Measurements from ENCODE around the gene ZBTB7A. TPM values are rescaled to one million over a fixed set of nuclear protein-coding genes. Genes with fewer than 3 reads are reported as not detected.
A peak's percentile ranks its signal among the peaks of the same experiment; 100 is the strongest.

ZBTB7A gene
- total and polyA plus RNA-seq, 10 of the 15 experiments (the other 5 are each of a cell fraction or from before 2014, with no cell fraction given) = 0.26 to 42.4 (median 4.5) TPM

GRCh38 chr19:4081441-4082129 lies 14.9 kb upstream of the ZBTB7A start:
- no peak overlapping the region for H3K4me3 ChIP-seq
- ChIA-PET RAD21 (ENCODE audit: unreplicated experiment) (interaction anchor here (1.2 kb wide), 1 partner anchor 28 kb away, joined by 3 read pairs; no protein-coding TSS in a partner anchor), CTCF (interaction anchor here (0.6 to 1.5 kb wide), 2 partner anchors 11 to 28 kb away, joined by 3 to 4 read pairs; no protein-coding TSS in a partner anchor), SMC1A (ENCODE audit: uncharacterized antibody, unreplicated experiment) (no interaction called here), POLR2A (interaction anchor here (0.5 to 1.0 kb wide), 4 partner anchors 10 to 110 kb away, joined by 3 to 7 read pairs (median 3); partner anchors contain the start of gene ZBTB7A)
- no peak overlapping the region for H3K4me2 ChIP-seq (ENCODE audit: control insufficient read depth, insufficient read depth)
- 43% methylated on average over 1 of the region's 2 CpGs for WGBS (ENCODE audit: insufficient coverage, insufficient replicate concordance, low lambda C conversion rate, missing lambda C conversion rate)
- H3K9me3 ChIP-seq (replicated peaks; ENCODE audit: control insufficient read depth, insufficient read depth, low read length) = no peaks in the 10 kb centered on the region
- ATAC-seq (no peak), DNase-seq (ENCODE audit: low read depth, low spot score) (no peak), FAIRE-seq (no peak)
- no peaks in the 10 kb centered on the region for H4K20me1 ChIP-seq (ENCODE audit: control insufficient read depth, insufficient read depth)
- in situ Hi-C loops (cut with MboI) (no loop called here), intact Hi-C loops (cut with micrococcal nuclease; ENCODE audit: unreplicated experiment) (no loop called here)
- H3K27ac ChIP-seq (ENCODE audit: control insufficient read depth, insufficient read depth) = no peak overlapping the region
- H2AFZ ChIP-seq (ENCODE audit: control insufficient read depth, low read depth, low read length) = no peak overlapping the region
- H3K9ac ChIP-seq (ENCODE audit: control insufficient read depth, insufficient read depth, low read length) = no peak overlapping the region
- no peaks in the 10 kb centered on the region for H3K79me2 ChIP-seq (ENCODE audit: control insufficient read depth, insufficient read depth, low read length)
- no TSS peak for BruUV-seq (replicated peaks)
- H3K4me1 ChIP-seq (ENCODE audit: control insufficient read depth, insufficient read depth, low read length) = peaks cover 24% of the 10 kb centered on the region
- H3K36me3 ChIP-seq (ENCODE audit: control insufficient read depth in 2 of 2, insufficient read depth in 2 of 2, low read length in 1 of 2) = no peaks in the 10 kb centered on the region
- H3K27me3 ChIP-seq (replicated peaks in 1 of 2; ENCODE audit: control insufficient read depth in 2 of 2, insufficient read depth in 2 of 2, low read length in 1 of 2) = no peaks in the 10 kb centered on the region
- no peak for TF ChIP-seq SUZ12 (IDR thresholded peaks at IDR 0.05; ENCODE audit: unreplicated experiment)
- no peak for TF ChIP-seq ZNF274 (IDR thresholded peaks at IDR 0.05; ENCODE audit: insufficient read depth, insufficient read length)
- TF ChIP-seq, protein P1, sequence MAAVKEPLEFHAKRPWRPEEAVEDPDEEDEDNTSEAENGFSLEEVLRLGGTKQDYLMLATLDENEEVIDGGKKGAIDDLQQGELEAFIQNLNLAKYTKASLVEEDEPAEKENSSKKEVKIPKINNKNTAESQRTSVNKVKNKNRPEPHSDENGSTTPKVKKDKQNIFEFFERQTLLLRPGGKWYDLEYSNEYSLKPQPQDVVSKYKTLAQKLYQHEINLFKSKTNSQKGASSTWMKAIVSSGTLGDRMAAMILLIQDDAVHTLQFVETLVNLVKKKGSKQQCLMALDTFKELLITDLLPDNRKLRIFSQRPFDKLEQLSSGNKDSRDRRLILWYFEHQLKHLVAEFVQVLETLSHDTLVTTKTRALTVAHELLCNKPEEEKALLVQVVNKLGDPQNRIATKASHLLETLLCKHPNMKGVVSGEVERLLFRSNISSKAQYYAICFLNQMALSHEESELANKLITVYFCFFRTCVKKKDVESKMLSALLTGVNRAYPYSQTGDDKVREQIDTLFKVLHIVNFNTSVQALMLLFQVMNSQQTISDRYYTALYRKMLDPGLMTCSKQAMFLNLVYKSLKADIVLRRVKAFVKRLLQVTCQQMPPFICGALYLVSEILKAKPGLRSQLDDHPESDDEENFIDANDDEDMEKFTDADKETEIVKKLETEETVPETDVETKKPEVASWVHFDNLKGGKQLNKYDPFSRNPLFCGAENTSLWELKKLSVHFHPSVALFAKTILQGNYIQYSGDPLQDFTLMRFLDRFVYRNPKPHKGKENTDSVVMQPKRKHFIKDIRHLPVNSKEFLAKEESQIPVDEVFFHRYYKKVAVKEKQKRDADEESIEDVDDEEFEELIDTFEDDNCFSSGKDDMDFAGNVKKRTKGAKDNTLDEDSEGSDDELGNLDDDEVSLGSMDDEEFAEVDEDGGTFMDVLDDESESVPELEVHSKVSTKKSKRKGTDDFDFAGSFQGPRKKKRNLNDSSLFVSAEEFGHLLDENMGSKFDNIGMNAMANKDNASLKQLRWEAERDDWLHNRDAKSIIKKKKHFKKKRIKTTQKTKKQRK (IDR thresholded peaks at IDR 0.05; ENCODE audit: low read depth, low read length) = no peak
- TF ChIP-seq, protein P2, sequence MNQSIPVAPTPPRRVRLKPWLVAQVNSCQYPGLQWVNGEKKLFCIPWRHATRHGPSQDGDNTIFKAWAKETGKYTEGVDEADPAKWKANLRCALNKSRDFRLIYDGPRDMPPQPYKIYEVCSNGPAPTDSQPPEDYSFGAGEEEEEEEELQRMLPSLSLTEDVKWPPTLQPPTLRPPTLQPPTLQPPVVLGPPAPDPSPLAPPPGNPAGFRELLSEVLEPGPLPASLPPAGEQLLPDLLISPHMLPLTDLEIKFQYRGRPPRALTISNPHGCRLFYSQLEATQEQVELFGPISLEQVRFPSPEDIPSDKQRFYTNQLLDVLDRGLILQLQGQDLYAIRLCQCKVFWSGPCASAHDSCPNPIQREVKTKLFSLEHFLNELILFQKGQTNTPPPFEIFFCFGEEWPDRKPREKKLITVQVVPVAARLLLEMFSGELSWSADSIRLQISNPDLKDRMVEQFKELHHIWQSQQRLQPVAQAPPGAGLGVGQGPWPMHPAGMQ (IDR thresholded peaks at IDR 0.05; ENCODE audit: borderline replicate concordance) = no peak
- TF ChIP-seq RUNX3 (IDR thresholded peaks at IDR 0.05; ENCODE audit: low read length) = no peak
- TF ChIP-seq ZZZ3 (IDR thresholded peaks at IDR 0.05; ENCODE audit: control insufficient read depth, insufficient read length, low read depth) = no peak
- no peak for TF ChIP-seq WRNIP1 (IDR thresholded peaks at IDR 0.05; ENCODE audit: borderline replicate concordance, low read depth, low read length)
- no peak for TF ChIP-seq NRF1 (conservative IDR thresholded peaks at IDR 0.05; ENCODE audit: low read depth, low read length)
- no peak for TF ChIP-seq ZBED1 (IDR thresholded peaks at IDR 0.05; ENCODE audit: borderline replicate concordance)
- peak; percentile 42; the same call in 1 of the 2 replicates for TF ChIP-seq PKNOX1 (IDR thresholded peaks at IDR 0.05)
- no peak for TF ChIP-seq NR2F1 (conservative IDR thresholded peaks at IDR 0.05)
- TF ChIP-seq, protein P3, sequence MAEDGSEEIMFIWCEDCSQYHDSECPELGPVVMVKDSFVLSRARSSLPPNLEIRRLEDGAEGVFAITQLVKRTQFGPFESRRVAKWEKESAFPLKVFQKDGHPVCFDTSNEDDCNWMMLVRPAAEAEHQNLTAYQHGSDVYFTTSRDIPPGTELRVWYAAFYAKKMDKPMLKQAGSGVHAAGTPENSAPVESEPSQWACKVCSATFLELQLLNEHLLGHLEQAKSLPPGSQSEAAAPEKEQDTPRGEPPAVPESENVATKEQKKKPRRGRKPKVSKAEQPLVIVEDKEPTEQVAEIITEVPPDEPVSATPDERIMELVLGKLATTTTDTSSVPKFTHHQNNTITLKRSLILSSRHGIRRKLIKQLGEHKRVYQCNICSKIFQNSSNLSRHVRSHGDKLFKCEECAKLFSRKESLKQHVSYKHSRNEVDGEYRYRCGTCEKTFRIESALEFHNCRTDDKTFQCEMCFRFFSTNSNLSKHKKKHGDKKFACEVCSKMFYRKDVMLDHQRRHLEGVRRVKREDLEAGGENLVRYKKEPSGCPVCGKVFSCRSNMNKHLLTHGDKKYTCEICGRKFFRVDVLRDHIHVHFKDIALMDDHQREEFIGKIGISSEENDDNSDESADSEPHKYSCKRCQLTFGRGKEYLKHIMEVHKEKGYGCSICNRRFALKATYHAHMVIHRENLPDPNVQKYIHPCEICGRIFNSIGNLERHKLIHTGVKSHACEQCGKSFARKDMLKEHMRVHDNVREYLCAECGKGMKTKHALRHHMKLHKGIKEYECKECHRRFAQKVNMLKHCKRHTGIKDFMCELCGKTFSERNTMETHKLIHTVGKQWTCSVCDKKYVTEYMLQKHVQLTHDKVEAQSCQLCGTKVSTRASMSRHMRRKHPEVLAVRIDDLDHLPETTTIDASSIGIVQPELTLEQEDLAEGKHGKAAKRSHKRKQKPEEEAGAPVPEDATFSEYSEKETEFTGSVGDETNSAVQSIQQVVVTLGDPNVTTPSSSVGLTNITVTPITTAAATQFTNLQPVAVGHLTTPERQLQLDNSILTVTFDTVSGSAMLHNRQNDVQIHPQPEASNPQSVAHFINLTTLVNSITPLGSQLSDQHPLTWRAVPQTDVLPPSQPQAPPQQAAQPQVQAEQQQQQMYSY (CRISPR knock-in tag; IDR thresholded peaks at IDR 0.05) = no peak
- TF ChIP-seq, protein P4, sequence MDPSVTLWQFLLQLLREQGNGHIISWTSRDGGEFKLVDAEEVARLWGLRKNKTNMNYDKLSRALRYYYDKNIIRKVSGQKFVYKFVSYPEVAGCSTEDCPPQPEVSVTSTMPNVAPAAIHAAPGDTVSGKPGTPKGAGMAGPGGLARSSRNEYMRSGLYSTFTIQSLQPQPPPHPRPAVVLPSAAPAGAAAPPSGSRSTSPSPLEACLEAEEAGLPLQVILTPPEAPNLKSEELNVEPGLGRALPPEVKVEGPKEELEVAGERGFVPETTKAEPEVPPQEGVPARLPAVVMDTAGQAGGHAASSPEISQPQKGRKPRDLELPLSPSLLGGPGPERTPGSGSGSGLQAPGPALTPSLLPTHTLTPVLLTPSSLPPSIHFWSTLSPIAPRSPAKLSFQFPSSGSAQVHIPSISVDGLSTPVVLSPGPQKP (IDR thresholded peaks at IDR 0.05; ENCODE audit: low read depth, low read length) = no peak

Measured in GM12878 (cell line).